HG03025 (cell line): ENCODE results near the gene MRPL28.
"Not testable (repeated sequence)": the region's sequence is repeated elsewhere in the genome, so short reads cannot be mapped to it uniquely, and the experiment has no call there.

Source experiments
- ATAC-seq: cut with Tn5 transposase; IDR thresholded peaks from one replicate; pipeline ENCODE4 v1.9.1; 2021; ENCODE audit warnings: mild to moderate bottlenecking, moderate library complexity; ENCODE audit not compliant: unreplicated experiment, low FRiP score

MRPL28 gene

DNA sequence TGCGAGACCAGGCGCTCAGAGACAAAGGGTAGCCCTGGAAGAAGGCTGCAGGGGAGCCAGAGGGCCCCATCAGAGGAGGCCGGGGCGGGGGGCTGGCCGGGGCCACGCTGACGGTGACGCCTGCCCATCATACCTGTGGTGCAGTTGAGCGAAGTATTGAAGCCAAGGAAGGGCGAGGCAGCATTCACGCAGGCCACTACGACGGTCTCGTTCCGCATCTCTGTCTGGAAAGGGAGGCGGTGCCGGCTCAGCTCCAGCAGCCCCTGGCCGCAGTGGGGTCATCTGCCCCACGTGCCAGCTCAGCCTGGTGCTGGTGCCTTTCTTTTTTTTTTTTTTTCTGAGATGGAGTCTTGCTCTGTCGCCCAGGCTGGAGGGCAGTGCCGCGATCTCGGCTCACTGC lies 4.9 kb upstream of the MRPL28 start:
- ATAC-seq = no peak

DNA sequence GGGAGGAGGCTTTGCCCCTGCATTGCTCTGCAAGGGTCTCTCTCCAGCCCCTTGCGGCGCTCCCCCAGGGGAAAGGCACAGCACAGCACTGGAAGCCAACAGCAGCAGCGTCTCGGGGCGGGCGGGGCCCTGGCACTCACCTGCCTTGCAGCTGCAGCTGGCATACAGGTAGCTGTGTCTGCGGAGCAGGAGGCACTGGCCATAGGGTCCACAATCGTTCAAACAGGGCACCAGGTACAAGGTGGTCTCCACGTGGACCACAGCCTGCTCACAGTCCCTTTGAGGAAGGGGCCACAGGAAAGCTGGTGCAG lies 4.2 kb upstream of the MRPL28 start:
- ATAC-seq = no peak

DNA sequence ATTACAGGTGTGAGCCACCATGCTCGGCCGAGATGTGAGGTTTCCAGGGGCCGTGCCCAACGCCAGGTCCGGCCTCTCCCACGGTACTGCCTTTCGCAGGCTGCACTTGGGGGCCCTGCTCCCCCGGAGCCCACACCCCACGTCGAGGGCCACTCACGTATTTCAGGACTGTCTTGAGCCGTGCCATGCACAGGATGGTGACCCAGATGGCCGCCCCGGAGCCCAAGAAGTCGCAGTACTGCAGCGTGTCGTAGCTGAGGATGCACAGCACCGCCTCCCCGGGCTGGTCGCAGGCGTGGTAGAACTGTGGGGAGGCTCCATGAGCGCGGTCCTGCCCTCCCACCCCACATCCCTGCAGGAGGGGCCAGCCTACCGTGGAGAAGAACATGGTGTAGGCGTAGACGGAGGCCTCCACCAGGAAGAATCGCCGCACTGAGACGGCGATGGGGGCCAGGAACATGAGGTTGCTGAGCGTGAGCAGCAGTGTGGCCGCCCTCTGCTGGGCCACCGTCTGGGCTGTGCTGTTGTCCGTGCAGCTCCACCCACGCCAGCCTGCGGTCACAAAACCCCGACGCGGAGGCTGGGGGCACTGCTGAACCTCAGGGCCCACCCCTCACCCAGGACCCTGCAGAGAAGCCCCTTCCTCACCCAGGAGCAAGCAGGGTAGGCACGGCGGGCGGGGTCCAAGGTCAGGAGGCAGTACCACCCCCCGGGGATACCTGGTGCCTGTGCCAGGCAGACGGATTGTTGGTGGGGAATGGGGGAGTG lies 3.7 kb upstream of the MRPL28 start:
- ATAC-seq = no peak

DNA sequence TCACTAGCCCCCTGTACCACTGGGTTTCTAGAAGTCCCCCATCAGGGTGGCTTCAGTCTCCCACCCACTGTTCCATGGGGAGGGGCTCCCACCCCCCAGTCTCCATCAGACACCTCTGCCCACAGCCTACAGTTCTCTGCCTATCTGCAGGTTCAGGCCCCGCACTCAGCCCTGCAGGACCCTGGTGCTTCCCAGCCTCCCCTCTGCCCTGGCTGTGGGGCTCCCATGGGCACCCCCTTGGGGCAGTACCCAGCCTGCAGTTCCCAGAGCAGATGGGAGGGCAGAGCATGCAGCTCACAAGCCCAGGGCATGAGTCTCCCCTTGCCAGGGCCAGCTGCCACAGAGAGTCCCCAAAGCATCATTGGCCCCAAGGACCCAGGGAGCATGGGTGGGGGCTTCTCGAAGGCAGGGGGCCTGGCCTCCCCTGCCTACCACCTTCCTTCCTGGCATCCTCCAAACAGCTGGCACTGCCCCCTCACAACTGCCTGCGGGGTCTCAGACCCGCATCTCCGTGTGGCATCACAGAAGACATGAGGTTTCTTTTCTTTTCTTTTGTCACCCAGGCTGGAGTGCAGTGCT lies 2.8 kb upstream of the MRPL28 start:
- no peak for ATAC-seq

DNA sequence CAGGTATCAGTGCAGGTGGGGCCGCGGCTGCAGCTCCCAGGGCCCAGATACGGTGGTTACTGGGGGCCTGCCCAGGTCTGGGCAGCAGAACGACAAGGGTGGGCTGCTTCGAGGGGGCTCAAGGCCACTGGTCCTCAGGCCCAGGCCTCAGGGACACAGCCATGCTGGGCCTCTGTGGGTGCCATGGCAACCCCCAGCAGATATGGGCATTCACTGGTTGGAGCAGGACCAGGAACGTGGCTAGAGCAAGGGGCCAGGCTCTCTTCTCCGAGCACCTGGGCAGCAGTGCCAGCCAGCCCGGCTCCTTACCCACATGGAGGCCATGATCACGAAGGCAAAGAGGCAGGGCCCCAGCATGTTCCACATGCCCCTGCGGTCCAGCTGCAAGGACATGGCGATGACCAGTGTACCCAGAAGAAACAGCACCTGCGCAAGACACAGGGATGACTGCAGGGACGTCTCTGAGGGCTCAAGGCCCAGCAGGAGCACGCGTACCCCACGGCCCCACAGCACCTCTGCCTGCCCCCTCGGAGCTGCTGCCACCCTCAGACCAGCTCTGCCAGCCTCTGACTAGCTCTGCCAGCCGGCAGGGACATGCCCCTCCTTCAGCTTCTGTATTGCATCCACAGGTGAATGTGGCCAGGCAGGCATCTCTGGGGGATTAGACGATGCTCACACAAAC lies 2.1 kb upstream of the MRPL28 start:
- ATAC-seq = no peak

DNA sequence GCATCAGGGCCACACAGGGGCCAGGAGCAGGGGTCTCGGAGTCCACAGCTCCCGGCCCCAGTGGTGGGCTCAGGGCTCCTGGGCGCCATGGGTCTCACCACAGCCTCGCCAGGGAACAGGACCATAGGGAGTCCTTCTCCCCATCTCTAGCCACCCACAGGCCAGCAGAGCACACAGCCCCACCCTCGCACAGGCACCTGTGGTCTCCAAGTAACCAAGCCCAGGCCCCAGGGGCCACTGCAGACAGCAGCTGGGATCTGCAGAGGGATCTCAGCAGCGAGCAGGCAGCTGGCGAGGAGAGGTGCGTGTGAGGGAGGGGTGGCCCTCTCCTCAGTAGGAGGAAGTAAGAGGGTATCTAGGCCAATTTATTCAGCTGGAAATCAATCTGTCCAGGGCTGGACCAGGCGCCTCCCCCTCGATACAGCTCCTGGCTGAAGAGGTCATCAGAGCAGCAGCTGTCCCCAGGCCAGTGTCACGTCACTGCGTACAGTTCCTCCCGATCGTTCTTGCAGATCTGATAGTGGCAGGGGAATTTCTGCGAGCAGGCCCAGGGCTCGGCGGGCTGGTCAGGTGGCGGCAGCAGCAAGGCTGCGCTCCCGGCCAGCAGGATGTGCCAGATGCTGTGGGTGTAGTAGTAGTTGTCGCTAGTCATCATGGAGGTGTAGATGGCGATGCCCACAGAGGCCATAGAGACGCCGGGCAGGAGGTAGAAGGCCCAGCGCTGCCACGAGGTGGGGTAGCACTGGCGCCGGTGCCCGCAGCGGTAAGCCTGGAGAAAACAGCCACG lies 1.4 kb upstream of the MRPL28 start:
- no peak for ATAC-seq

DNA sequence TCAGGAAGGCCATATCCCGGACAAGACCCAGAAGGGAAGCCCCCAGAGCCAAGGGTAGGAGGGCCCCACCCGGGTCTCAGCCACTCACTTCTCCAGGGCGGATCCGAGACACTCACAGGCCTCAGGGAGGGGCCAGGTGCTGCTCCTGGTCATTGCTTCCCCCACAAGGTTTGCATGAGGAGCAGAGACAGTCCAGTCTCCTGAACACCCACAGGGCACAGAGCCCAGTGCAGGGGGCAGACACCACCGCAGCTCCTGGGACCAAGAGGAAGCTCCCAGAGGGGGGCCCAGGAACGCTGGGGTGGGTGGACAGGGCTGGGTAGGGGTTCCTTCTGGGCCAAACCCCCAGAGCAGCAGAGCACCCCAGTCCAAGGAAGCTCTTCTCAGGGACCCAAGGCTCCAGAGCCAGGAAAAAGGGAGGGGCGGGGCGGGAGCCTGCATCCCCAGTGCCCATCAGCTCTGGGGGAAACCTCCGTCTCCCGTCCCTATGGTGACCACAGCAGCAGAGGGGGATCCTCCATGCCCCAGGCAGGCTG lies 709 bp upstream of the MRPL28 start:
- no peak for ATAC-seq

DNA sequence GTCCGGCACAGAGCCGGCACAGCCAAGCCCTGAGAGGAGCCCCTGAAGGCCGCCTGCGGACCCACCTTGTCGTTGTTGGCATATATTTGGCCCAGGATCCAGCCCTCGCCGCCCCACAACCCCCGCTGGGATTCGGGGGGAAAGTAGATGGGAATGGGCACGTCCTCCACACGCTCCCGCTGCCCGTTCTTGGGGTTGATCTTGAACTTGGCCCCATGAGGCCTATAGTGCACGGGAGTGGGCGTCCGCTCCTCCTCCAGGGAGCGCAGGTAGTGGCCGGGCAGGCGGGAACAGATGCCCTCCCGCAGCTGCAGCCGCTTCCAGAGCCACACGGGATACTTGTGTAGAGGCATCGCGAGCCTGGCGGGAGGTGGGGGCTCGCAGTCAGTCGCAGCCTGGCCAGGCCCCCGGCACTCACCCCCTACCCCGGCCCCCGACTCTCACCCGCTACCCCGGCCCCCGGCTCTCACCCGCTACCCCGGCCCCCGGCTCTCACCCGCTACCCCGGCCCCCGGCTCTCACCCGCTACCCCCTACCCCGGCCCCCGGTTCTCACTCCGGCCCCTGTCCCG lies 387 bp downstream of the MRPL28 start:
- ATAC-seq = no peak

DNA sequence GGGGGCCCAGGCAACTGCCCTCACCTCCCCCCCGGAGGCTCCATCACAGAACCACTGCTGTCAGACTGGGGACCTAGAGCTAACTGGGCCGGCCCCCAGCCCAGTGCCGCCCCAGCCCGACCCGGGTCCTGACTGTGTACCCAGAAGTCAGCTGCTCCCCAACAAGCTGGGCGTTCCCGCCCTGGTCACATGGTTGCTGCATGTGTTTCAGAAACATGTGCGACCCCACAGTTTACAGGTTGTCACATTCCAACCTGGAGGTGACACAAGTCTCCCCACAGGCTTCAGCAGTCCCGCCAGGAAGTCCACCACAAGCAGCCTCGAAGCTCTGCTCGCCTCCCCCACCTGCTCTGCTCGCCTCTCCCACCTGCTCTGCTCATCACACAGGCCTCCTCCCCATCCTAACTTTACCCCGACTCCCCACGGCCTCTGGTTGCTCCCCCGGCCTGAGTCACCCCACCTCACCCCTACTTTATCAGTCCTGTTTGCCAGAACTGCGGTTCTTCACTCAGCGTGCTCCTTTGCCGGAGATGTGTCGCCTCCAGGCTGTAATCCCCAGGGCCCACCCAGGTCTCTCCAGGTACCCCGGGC lies 968 bp downstream of the MRPL28 start:
- ATAC-seq = no peak

DNA sequence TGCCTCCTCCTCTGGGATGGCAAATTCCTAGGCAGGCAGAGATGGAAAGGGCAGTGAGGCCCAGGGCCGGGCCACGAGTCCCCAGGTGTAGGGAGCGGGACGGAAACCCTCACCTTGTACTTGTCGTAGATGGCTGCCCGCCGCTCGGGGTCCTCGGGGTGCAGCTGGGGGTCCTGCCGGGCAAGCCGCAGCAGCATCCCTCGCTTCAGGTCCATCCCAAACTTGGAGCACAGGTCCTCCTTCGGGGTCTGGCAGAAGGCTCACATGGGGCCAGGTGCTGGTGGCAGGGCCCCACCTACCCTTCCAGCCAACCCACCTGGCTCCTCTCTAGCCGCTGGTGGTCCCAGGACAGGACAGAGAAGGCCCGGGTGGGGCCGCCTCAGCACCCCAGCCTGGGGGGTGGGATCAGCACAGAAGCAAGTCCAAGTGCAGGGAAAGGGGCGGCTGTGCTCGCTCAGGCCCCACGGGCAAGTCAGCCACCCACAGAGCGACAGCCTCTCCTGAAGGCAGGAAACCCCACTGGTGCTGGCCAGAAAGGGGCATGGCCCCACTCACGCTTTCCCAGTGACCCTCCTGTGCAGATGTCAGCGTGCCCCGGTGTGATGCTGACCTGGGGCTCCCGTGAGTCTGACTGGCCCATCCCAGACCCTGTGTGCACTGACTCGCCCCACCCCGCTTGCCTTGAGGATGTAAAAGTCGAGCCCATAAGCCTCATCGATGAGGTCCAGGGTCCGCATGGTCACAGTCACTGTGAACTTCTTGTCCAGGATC lies 1.8 kb downstream of the MRPL28 start:
- no peak for ATAC-seq

DNA sequence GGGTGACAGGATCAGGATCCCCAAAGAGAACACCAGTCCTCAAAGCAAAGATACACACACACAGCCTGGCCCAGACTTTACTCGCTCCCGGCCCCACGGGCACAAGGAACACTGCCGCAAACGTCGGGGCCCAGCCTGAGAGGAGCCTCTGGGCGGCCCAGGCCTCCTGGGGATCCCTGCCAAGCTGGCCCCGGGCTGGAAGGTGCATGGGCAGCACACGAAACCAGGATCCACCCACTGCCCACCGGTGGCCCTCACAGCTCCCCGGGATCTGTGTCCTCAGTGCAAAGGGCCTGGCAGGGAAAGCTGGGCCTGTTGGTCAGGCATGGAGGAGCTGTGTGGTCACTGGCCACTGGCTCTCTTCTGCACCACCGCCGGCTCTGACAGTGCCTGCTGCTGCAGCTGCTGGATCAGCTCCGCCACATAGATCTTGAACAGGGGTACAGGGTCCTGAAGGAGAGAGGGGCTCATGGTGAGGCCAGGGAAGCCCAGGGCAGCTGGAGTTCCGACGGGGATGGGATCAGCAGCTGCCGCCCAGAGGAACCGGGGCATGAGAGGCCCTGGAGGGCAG lies 2.9 kb downstream of the MRPL28 start:
- ATAC-seq = no peak

DNA sequence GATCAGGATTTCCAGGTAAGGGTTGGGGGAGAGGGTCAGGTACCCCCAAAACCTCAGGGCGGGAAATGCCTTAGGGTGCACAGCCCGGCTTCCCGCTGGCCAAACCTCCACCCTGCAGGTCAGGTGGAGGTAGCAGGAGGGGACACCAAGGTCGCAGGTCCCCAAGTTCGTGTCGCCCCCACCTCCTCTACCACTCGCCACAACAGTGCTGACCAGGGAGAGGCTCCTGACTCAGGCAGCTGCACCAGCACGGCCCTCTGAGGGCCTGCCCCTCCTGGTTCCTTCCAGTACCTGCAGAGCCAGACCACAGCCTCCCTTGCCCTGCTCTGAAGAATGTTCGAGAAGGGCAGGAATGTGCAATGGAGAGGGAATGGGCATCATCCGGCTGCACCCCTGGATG lies 3.9 kb downstream of the MRPL28 start:
- ATAC-seq = no peak

DNA sequence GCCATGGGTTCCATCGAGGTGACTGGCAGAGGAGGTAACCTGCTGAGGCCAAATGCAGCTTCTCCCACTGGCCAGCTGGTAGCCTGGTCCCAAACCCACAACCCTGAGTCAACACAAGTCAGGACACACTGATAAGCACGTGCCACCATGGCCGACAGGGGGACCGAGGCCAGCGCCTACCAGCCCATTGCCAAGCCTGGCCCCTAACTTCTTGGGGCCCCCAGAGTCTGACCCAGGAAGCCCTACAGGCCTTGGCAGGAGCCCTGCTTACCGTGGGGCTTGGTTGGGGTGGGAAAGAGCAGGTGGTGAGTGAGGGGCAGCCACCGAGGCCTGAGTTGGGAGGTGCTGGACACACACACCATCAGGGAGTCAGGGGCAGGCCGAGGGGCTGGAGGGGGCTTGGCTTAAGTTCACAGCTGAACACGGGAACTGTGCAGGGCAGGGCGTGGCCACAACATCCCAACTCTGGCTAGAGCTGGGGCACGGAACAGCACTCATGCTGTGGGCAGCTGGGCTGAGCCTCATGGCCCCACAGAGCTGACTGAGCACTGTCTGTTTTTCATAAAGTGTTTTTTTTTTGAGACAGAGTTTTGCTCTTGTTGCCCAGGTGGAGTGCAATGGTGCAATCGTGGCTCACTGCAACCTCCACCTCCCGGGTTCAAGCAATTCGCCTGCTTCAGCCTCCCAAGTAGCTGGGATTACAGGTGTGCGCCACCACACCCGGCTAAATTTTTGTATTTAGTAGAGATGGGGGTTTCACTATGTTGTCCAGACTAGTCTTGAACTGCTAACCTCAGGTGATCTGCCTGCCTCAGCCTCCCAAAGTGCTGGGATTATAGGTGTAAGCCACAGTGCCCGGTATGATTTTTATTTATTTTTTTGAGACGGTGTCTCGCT lies 5.5 kb downstream of the MRPL28 start:
- no peak for ATAC-seq

DNA sequence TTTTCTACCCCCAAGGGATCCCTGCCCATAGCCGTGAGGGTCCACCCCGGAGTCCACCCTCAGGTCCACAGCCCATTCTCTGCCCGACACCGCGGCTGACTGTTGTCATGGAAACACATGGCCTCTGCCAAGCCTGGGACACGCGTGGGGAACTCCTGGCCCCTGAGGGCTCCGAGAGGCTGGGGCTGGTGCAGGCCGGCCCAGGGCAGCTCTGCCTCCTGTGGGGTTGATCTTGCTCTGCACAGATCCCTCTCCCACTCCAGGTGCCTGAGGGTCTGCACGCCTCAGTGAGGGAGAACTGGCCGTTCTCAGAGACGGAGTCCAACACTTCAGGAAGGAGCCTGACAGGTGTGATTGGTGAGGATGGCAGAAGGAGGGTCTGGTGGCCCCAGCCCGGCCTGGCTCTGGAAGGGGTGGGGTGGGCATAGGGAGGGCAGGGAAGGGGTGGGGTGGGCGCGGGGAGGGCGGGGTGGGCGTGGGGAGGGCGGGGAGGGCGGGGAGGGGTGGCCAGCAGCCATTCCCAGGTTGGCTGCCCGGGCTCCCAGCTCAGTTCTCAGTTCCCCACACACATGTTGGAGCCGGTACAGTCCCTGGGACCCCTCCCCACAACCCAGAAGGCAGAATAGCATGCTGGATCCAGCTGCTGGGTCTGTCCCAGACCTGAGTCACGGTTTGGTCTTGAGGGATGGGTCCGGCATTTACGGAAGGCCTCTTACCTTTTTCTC lies 6.4 kb downstream of the MRPL28 start:
- no peak for ATAC-seq

DNA sequence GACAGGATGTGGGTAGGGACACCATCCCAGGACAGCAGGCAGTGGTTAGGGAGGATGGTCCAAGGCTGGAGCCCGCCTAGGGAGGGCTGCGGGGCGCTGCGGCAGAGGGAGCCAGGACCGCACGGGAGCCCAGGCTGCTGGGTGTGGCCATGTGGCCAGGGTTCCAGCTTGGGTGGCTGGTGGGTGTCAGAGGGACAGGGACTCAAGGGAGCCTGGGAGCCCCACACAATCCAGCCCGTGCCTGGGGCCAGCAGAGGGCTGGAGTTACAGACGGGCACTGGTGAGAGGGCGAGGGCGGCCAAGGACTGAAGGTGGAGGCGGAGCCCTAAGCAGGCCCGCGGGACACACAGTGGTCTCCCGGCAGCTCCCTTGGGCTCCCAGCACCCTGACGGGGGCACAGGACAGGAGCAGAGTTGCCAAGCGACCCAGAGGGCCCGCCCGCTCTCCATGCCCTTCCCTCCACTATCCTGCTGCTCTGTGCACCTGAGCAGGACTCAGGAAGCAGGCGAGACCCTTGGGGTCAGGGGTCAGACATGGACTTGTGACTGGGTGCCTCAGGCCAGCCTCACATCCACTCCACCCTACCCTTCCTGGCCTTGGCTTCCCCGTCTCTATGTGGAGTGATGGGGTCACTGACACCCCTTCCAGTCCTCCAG lies 7.1 kb downstream of the MRPL28 start:
- ATAC-seq = no peak

DNA sequence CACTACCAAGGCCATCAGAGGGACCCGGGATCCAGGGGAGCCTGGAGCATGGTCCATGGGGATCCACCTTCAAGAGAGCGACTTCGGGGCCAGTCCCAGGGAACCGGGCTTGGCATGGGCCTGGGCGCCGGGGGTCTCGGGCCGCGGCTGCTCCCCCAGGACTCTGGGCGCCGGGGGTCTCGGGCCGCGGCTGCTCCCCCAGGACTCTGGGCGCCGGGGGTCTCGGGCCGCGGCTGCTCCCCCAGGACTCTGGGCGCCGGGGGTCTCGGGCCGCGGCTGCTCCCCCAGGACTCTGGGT lies 7.7 kb downstream of the MRPL28 start:
- not testable (repeated sequence) for ATAC-seq
